Medulla oblongata (tissue), 1 donor: ENCODE data around the gene CDC45.

Source experiments
- DNase-seq: peaks from one replicate; pipeline ENCODE4 v3.0.0-alpha.2; 2015; ENCODE audit errors: extremely low spot score

Gene CDC45

DNA sequence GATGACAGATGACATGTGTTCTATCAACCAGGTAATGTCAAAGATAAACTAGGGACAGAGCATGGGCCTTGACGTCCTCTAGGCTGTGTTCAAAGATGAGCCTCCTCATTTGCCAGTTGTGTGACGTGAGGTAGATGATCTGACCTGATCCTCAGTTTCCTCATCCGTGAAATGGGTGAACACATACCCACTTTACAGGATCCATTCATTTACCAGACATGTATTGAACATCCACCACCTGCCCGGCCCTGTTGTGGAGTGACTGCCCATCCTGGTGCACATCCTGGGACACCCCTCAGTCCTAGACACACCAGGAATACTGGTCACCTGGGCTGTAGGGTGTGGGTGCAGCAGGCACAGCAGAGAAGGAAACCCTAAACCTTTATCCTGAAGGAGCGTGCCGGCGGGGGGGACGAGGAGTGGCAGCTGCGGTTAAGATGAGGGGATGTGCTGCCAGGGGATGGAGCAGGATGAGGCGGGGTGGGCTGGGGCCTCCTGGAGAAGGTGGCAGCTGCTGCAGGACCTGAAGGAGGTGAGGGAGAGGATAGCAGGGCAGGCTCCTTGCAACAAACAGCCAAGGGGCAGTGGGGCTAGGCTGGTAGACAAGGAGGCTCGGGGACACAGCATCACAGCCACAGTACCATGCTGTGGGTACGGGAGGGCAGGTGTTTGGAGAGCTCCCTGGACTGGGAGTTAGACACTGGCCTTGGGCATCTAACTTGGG, 36.1 kb downstream of the CDC45 start:
- DNase-seq, result no peak

DNA sequence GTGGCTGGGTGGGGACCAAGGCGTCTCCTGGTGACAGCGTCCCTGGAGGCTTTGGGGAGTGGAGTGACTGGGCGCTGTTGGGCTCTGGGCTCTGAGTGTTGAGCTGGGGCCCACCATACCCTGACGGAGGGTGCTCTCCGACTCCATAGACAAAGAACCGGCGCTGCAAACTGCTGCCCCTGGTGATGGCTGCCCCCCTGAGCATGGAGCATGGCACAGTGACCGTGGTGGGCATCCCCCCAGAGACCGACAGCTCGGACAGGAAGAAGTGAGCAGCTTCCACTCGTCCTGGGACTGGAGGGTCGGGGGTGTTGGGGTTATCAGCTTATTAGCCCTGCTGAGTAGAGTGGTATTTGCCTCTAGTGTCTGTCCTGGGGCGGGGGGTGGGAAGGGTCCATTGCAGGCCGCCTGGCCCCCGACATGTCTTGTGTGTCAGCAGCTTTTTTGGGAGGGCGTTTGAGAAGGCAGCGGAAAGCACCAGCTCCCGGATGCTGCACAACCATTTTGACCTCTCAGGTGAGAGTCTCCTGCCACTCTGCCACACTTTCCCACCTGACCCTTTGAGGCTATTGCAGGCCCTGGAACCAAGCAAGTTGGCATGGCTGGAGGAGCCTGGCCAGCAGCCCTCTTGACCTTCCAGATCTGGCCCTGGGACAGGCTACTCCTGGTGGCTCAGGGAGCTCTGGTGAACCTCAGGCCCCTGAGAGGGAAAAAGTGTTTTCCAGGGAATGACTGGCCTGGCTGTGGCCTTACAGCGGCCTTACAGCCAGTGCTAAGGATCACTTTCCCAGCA, 36.9 kb downstream of the CDC45 start:
- no peak for DNase-seq

DNA sequence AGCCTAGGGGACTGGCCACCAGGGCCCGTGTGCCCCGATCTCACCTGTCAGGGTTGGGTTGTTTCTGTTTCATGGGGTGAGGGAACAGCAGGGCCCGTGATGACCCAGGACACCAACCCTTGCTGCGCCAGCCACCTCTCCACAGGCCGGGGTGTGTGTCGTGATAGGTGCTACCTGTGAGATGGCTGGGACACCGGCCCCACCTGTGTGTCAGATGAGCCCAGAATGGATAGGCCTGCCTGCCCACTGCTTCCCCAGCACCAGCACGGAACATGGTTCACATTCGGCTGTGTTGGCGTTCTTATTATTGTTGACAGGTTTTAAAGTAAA, 37.4 kb downstream of the CDC45 start:
- DNase-seq, result no peak

DNA sequence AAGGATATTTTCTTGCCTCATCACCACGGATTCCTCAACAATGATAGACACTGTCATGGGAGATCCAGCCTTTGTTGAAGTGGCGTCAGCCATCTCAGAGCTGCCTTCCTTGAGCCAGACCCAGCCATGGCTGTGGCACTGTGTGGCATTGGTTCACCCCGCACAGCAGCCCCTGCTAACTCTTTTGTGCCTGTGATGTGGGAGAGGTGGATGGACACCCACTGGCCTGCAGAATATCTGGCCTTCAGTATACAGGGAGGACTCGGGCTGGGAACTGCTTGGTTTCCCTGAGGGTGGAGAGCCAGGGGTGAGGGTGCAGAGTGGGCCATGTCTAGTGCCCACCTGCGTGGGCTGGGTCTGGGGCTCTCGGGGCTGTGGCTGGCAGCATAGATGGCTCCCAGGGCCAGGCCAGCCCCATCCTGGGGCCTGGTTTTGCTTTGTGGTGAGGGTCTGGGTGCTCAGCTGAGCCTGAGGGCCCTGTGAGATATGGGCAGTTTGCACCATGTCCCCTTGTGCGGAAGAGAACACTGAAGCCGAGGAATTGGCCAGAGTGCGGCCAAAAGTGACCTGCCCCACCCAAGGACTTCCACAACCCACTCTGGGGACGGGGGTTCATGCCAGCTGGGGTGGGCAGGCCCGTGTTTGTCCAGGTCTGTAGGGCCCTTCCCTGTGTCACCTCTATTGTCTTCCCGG, 38.3 kb downstream of the CDC45 start:
- DNase-seq, result no peak

DNA sequence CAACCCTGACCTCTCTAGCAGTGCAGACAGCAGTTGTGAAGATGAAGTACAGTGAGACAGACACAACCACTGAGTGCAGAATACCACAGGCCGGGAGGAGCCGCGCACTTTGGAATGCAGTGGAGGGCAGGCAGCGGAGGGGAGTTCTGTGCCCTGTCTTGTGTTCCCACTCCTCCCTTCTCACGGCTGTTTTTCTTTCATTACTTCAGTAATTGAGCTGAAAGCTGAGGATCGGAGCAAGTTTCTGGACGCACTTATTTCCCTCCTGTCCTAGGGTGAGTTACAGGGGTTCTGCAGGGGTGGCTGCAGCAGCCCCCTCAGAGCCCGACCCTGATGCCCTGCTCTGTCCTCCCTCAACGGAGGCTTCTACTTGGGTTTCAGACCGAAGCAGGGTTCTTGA, 38.9 kb downstream of the CDC45 start:
- DNase-seq, result no peak

DNA sequence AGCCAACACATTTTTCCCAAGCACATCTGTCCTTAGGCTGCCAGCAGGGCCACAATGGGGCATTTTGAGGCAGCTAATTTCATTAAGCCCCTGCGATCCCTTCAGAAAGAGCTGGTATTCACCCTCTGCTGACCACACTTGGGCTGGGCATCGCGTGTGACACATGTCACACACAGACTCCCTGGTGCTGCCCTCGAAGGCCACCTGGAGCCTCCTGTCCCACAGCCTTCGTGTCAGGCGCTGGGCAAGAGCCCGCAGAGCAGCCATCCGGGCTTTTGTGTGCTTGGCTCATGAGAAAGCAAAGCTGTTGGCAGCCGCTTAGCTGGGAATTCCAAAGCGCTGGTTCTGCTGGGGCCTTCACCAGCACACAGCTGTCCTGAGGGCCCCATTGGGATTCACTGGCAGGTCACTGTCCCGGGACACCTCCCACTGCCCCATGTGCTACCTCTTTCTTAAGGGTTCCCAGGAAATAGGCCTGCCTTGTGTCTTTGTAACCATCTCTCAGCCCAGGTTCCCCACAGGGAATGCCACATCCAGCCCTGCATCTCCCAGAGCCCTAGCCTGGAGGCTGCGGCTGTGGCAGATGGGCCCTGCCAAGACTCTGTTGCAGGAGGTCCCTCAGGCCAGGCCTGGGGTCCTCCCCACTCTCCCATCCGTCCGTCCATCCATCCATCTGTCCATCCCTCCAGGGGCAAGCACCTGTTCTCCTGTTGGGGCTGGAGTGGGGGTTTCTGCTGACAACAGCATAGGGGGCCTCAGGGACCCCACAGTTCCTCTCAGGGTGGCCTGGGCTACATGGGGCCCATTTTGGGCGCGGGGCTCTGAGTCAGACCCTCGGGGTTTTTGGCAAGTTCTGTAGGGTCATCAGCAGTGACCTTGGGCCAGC, 39.6 kb downstream of the CDC45 start:
- DNase-seq, result no peak

DNA sequence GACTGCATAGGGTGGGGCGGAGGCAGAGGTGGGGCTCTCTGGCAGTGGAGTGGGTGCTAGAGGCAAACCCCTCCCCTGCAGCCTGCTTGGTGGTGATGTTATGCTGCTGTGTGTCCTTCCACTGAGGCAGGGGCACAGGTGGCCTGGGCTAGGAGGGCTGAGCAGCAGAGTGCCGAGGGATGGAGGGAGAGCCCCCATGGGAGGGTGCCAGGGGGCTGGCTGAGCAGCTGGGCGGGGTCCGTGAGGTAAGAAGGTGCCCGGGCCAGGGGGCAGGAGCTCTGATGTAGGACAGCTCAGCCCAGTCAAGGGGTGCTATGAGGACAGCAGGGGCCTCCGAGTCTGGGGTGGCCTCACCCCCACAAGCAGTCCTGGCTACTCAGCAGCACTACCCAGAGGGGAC, 40.3 kb downstream of the CDC45 start:
- DNase-seq, result no peak

DNA sequence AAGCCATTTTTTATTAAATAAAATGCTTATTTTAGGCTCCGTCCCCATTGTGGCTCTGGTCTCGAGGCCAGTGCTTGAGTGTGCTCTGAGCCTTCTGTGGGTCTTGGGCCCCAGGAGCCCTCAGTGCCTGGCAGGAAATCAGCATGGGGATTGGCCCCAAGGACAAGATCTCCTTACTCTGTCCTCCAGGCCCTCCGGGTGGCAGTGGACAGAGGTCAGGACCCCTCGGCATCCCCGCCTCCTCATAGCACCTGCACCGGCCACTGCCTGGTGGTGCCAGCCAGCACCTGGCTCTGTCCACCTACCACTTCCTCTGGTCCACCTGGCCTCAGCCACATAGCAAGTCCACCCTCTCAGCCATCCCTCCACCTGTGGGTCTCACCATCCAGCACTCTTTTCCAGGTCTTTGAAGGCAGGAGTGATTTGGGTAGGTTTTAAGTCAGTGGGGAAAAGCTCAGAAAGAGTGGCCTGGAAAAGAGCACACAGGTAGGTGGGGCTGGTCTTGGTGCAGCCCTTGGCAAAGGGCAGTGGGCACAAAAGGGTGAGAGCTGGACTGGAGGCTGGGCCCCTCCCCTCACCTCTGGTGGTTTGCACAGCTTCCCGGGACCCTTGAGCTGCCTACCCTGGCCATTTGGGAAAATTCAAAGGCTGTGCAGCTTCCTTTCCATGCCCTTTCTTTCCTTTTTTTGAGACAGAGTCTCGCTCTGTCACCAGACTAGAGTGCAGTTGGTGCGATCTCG, 41.0 kb downstream of the CDC45 start:
- DNase-seq, result no peak

DNA sequence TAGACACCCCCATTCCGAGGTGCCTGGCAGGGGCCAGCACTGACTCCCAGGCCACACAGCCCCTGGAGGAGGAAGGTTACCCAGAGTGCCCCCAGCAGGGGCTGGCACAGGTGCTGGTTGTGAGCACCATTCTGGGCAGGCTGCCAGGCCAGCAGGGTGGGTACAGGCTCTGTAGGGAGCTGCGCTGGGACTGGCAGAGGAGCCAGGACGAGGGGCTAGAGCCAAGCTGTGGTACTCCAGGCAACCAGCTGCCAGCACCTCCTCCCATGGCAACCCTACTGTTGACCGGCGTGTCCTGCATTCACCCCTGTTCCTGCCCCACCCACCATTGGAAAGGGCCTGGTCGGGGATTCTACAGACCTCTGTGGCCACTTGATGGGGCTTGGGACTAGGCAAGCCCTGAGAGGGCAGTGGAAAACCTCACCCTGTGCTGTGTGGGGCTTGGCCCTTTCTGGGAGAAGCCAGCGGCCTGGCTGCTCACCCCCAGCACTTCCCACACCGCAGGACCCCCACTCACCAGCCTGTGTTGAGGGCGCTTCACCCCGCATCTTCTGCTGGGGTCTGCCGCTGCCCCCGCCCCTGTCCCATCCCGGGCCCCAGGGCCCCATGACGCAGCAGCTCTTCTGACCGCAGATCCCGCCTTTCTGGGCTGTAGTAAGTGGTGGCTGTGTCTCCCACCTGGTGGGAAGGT, 42.6 kb downstream of the CDC45 start:
- DNase-seq, result peak; percentile 72

DNA sequence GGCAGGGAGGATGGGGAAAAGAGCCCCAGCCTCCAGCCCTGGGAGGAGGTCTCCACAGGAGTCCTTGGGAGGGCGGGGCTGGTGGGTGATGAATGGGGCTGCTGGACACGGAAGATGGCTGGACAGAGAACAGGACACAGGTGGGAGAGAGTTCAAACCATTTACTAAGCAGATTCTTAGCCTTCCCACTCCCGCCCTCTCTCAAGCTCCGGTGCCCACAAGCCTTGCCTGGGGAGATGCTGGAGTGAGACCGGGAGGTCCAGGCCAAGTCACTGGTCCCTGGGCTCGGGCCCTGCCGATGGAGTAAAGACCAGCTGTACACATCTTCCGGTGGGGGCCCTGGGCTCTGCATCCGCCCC, 43.1 kb downstream of the CDC45 start:
- peak; percentile 8 for DNase-seq

DNA sequence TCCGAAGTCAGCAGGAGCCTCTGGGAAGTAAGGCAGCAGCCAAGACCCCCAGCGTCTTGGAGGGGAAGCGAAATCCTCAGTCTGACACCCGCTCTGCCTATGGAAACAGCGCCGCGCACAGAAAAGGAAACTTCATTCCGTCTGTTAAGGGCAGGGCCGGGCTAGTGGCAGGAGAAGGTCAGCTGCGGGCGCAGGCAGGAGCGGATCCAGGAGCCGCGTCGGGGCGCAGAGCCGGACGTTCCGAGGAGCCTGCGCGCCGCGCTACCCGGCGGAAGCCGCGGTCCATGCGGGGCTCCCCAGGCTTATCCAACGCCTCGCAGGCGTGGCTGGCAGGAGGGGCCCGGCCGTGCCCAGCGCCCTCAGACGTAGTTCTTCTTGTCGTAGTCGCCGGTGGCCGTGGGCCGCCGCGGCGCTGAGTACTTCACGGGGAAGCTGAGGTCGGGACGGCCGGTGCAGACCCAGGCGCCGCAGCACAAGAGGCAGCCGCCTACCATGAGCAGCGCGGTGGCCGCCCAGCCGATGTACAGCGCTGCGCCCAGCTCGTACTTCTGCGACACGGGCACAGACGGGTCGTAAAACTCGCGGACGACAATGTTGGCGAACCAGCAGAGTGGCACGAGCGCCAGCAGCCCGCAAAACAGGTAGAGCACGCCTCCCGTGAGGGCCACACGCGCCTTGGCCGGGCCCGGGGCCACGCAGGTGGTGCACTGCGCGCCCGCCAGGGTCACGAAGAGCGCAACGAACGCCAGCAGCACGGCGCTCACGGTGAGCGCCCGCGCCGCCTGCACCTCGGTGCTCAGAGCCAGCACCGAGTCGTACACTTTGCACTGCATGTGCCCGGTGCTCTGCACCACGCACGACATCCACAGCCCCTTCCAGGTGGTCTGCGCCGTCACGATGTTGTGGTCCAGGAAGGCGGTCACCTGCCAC, 43.8 kb downstream of the CDC45 start:
- DNase-seq, result no peak

DNA sequence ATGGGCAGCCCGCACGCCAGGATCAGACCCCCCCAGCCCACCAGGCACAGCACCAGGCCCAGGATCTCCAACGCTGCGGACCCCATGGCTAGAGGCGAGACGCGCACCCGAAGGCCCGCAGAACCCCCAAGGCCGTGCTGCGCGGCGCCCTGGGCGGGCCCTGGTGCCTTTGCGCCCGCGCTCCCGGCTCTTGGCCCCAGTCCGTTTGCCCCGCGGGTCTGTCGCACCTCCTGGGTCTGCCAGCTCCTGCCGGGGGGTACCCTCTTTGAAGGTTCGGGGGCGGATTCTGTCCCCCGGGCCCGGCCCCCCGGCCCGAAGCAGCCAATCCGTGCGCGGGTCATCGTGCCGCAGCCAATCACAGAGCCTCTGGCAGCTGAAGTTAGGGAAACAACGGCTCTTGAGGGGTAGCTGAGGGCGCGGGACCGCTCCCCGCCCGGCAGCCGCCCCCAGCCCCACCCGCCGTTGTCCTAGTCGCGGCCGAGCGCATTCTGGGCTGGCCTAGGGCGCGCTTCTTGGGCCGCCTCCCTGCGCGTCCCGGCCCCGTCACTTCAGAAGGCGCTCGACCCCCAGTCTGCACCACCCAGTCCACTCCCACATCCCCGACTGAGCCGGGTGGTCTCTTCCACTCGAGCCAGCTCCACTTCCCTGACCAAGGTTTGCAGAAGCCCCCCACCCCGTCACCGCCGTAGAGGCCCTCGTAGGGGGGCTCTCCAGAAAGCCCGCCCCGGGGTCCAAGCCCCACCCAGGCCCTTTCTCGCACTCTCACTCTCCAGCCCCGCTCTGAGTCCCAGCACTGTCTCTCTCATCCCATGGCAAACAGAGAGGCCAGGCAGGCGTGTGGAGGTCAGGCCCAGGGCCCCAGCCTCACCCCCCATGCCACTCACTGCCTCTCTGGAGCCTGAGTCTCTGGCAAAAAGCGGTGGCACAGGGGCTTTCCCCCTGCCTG, 44.7 kb downstream of the CDC45 start, which contains the start of gene CLDN5:
TSS of gene CLDN5 (minus strand) at position 241 of the 946 bp plus-strand sequence. CDS start at position 86, 155 bp downstream.
- DNase-seq, result peak; percentile 13

DNA sequence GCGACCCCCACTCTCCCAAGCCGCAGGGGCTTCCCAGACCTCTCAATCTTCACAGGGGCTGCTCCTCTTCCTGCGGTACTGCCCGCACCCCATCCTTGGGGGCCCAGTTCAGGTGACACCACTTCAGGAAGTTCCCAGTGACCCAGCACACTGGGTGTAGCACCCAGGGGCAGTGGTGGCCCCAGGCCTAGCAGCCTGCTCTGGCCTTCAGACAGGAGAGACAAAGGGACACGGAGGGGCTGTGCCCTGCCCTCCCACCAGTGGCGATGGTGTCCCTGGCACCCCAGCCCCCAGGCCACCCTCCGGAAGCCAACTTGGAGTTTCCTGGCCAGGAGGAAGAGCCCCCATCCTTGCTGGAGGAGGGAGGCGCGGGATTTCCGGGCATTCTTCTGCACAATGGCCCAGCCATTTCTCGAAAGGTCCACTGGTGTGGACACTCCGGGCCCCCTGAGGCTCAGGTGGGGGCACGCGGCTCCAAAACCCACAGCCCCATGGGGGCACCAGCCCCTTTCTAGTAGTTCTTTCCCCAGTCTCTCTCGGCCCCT, 45.5 kb downstream of the CDC45 start:
- DNase-seq, result no peak

DNA sequence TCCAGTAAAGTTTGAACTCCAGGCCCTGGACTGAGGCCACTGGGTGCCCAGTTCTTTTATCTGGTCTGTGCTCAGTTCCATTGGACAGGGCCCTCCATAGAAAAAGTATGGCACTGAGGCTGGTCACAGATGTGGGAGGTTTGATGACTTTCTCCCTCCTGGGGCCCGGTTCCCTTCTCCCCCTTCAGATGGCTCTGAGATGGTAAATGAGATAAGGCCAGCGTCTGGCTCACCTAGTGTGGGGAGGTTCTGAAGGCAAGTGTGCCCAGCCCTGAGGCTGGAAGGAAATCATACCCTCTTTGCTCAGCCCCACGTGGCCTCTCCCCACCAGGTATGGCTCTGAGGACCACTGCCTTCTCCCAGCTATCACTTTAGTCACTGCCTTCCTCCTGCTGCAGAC, 45.9 kb downstream of the CDC45 start:
- DNase-seq, result no peak

DNA sequence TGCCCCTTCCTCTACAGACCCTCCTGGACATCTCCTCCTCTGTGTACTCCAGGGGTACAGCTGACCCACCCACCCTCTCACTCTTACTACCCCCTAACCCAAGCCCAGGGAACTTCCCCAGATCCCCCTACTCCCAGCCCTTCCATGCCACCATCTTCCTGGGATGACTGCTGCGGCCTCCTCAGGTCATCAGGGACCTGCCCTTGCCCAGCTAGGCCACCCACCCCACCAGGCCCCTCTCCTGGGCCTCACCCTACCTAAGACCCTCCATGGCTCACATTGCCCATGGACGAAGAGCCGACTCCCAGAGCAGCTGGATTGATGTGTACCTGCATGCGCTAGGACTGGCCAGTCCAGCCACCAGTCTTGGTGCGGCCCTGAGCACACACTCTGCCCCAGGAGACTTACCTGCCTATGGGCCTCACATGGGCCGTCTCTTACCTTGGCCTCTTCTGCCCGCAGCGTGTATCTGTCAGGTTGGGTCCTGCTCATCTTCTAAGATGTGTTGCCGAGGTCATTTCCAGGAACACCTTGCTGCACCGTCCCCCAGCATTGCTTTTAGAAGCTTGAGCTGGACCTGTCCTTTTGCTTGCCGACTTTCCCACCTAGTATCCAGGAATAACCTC, 46.5 kb downstream of the CDC45 start:
- DNase-seq, result no peak

DNA sequence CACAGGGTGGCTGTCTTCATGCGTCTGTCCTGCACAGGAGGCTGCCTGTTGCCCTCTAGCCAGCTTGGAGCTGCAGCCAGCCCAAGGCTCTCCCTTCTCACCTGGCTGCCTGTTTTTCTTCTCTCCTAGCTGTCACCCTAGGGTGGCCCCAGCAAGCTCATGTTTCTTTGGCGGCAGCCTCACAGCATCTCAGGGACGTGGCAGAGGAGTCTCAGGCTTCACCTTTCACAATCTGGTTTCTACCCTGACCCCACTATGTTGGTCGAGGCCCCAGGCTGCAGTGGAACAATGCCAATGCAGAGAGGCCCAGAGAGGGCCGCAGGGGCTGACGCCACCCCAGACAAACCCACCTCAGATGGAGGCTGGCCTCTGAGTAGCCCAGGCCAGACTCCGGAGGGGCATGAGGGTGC, 47.0 kb downstream of the CDC45 start:
- DNase-seq, result no peak

DNA sequence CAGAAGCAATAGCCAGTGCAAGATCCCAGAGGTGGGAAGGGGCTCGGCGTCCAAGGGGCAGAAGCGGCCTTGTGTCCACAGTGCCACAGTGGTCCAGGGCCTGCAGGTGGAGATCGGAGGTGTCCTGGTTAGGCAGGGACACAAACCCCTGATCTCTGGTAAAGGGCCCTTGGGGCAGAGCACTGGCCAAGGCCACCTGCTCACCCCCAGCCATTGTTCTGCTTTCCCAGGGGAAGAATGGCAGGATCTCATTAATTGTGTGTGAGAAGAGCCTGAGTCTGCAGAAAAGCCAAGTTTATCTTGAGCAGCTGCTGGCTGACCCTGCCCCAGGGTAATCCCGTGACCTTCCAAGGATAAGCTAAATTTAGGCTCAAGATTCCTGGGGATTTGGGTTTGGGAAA, 47.6 kb downstream of the CDC45 start:
- no peak for DNase-seq
